ENCODE data around the gene VIPR2. TPM values are rescaled to one million over a fixed set of nuclear protein-coding genes. Genes with fewer than 3 reads are reported as not detected.

VIPR2 gene
- total RNA-seq, 4 donors from 2014 or later = 0.32 to 0.34 (median 0.32) TPM; not detected in 1

- no peak for DNase-seq (ENCODE audit: low spot score in 2 of 2)
- intact Hi-C loops (cut with DNase I; ENCODE audit: low total_unique reads) = no loop called here
- 91 to 92% methylated on average over 10 of the region's 10 CpGs for WGBS, 2 donors
- no peak for TF ChIP-seq CTCF (IDR thresholded peaks at IDR 0.05)
- TF ChIP-seq POLR2A (IDR thresholded peaks at IDR 0.05) = no peak
- H3K4me3 ChIP-seq (ENCODE audit: low read depth, poor library complexity, severe bottlenecking) = no peak overlapping the region
These were observed 127.5 kb downstream of the VIPR2 start for GRCh38 chr7:159017210-159017609.

GRCh38 chr7:159016591-159016990 lies 128.1 kb downstream of the VIPR2 start:
- no peak overlapping the region for H3K4me3 ChIP-seq (ENCODE audit: low read depth, poor library complexity, severe bottlenecking)
- intact Hi-C loops (cut with DNase I; ENCODE audit: low total_unique reads) = no loop called here
- TF ChIP-seq POLR2A (IDR thresholded peaks at IDR 0.05) (no peak), CTCF (IDR thresholded peaks at IDR 0.05) (no peak)
- WGBS, 2 donors = 88 to 89% methylated on average over 19 of the region's 19 CpGs
- DNase-seq (ENCODE audit: low spot score in 2 of 2) = no peak

GRCh38 chr7:159015454-159016410 lies 128.9 kb downstream of the VIPR2 start:
- DNase-seq (ENCODE audit: low spot score in 2 of 2) = no peak
- intact Hi-C loops (cut with DNase I; ENCODE audit: low total_unique reads) = no loop called here
- 40 to 41% methylated on average over 24 of the region's 24 CpGs for WGBS, 2 donors
- TF ChIP-seq POLR2A (IDR thresholded peaks at IDR 0.05) (no peak), CTCF (IDR thresholded peaks at IDR 0.05) (no peak)
- H3K4me3 ChIP-seq (ENCODE audit: low read depth, poor library complexity, severe bottlenecking) = no peak overlapping the region

- WGBS, 2 donors = 66 to 71% methylated on average over 6 of the region's 6 CpGs
- TF ChIP-seq POLR2A (IDR thresholded peaks at IDR 0.05) = no peak
- TF ChIP-seq CTCF (IDR thresholded peaks at IDR 0.05) = no peak
- intact Hi-C loops (cut with DNase I; ENCODE audit: low total_unique reads) = no loop called here
- H3K4me3 ChIP-seq (ENCODE audit: low read depth, poor library complexity, severe bottlenecking) = no peak overlapping the region
- DNase-seq (ENCODE audit: low spot score in 2 of 2) = no peak
These were observed 129.6 kb downstream of the VIPR2 start for GRCh38 chr7:159015081-159015453.

GRCh38 chr7:159014297-159015062 lies 130.2 kb downstream of the VIPR2 start:
- intact Hi-C loops (cut with DNase I; ENCODE audit: low total_unique reads) = no loop called here
- DNase-seq (ENCODE audit: low spot score in 2 of 2) = no peak
- H3K4me3 ChIP-seq (ENCODE audit: low read depth, poor library complexity, severe bottlenecking) = no peak overlapping the region
- no peak for TF ChIP-seq CTCF (IDR thresholded peaks at IDR 0.05)
- TF ChIP-seq POLR2A (IDR thresholded peaks at IDR 0.05) = no peak
- WGBS, 2 donors = 87 to 89% methylated on average over 20 of the region's 20 CpGs
